Spinal cord (tissue), 10 donors: ENCODE measurements around the gene SPTBN5. TPM values are rescaled to one million over a fixed set of nuclear protein-coding genes. Genes with fewer than 3 reads are reported as not detected.

Experiments used
- DNase-seq, 6 donors: peaks; one replicate each; pipeline versions ENCODE4 v3.0.0 to v3.0.0-alpha.2; 2013 to 2015; ENCODE audit warnings: low spot score in 6 of 6, low read depth in 4 of 6
- H3K27ac ChIP-seq: one replicate; pipeline ENCODE4 v1.5.1; 2013; ENCODE audit warnings: low read depth, low read length, control low read depth
- H3K27me3 ChIP-seq: one replicate; pipeline ENCODE4 v1.6.1; 2013; ENCODE audit warnings: low read length; ENCODE audit not compliant: control insufficient read depth, insufficient read depth
- H3K36me3 ChIP-seq: one replicate; pipeline ENCODE4 v1.6.1; 2013; ENCODE audit warnings: low read length; ENCODE audit not compliant: control insufficient read depth, insufficient read depth
- H3K4me1 ChIP-seq: one replicate; pipeline ENCODE4 v1.6.1; 2013; ENCODE audit warnings: low read length; ENCODE audit not compliant: control insufficient read depth, insufficient read depth
- H3K4me3 ChIP-seq: one replicate; pipeline ENCODE4 v1.5.1; 2013; ENCODE audit warnings: low read depth, low read length, control low read depth
- H3K9me3 ChIP-seq: one replicate; pipeline ENCODE4 v1.6.1; 2013; ENCODE audit warnings: low read length; ENCODE audit not compliant: control insufficient read depth, insufficient read depth
- WGBS: methylation state at CpG from one replicate; pipeline ENCODE4 v1.1.5; 2013; ENCODE audit warnings: missing lambda C conversion rate; ENCODE audit not compliant: insufficient coverage; 5-methylcytosine and 5-hydroxymethylcytosine counted together
- polyA plus RNA-seq, 2 donors: library from polyadenylated mRNA; unstranded; fragments of 120-200 nt; gene quantifications; one replicate each; pipeline ENCODE4 v1.2.1, GENCODE V29; 2013; ENCODE audit not compliant: insufficient read length in 2 of 2
- total RNA-seq, 2 donors: library from RNA; depleted of rRNA in 1 of 2; stranded (reverse); fragments of 120-200 nt in 1 of 2; fragments of >200 nt in 1 of 2; gene quantifications; one replicate each; pipeline versions ENCODE4 v1.2.3 to v1.2.4, GENCODE V29; 2013 to 2014
- donor health status: healthy.

Gene SPTBN5
- total and polyA plus RNA-seq, 4 donors: 0.69 to 4.2 (median 2.5) TPM

GRCh38 chr15:41825145-41825544, 68.7 kb downstream of the SPTBN5 start:
- H3K4me3 ChIP-seq: no peak overlapping the region
- 80% methylated on average over 9 of the region's 10 CpGs for WGBS
- H3K4me1 ChIP-seq: peaks cover 15% of the 10 kb centered on the region
- H3K27me3 ChIP-seq: no peaks in the 10 kb centered on the region
- no peak overlapping the region for H3K27ac ChIP-seq
- peaks cover 69% of the 10 kb centered on the region for H3K36me3 ChIP-seq
- H3K9me3 ChIP-seq: no peaks in the 10 kb centered on the region
- no peak for DNase-seq

DNA sequence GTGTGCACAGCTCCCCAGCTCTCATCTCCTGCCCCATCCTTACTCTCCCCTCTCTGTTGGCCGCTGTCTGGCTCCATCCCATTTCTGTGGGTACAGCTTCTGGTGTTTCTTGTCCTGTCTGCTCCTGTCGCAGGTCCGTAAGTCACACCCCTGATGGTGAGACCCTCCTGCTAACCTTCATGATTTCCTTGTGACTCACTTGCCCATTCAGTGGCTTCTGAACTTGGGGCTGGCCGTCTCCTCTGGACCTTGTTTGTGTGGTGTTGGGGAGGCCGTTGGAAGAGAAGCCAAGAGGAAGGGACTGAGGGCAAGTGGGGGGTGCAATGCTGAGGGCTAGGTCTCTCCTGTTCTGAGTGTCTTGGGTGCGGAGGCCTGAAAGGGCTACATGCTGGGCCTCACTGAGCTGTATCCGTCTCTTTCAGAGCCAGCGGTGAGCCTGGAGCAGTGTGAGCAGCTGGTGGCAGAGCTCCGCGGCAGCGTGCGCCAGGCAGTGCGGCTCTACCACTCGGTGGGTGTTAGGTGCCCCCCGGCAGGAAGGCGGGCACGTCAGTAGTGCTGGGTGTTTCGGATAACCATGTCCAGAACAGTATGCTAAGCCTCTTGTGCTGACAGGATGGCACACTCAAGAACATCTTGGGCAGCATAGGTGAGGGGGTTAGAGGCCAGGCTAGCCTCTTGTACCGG, 69.6 kb downstream of the SPTBN5 start:
- Histone ChIP-seq H3K36me3 (peaks cover 74% of the 10 kb centered on the region), H3K4me3 (no peak overlapping the region), H3K4me1 (peaks cover 7% of the 10 kb centered on the region), H3K9me3 (no peaks in the 10 kb centered on the region), H3K27ac (no peak overlapping the region), H3K27me3 (no peaks in the 10 kb centered on the region)
- 95% methylated on average over 17 of the region's 19 CpGs for WGBS
- DNase-seq: no peak

GRCh38 chr15:41823502-41823901, 70.4 kb downstream of the SPTBN5 start:
- 92% methylated on average over 10 of the region's 11 CpGs for WGBS
- Histone ChIP-seq H3K36me3 (peaks cover 81% of the 10 kb centered on the region), H3K4me1 (peaks cover 7% of the 10 kb centered on the region), H3K9me3 (no peaks in the 10 kb centered on the region), H3K27me3 (no peaks in the 10 kb centered on the region), H3K27ac (no peak overlapping the region), H3K4me3 (no peak overlapping the region)
- DNase-seq: no peak

GRCh38 chr15:41822957-41823356, 70.9 kb downstream of the SPTBN5 start:
- Histone ChIP-seq H3K36me3 (peaks cover 86% of the 10 kb centered on the region), H3K27ac (no peak overlapping the region), H3K9me3 (no peaks in the 10 kb centered on the region), H3K4me3 (no peak overlapping the region), H3K4me1 (peaks cover 7% of the 10 kb centered on the region), H3K27me3 (no peaks in the 10 kb centered on the region)
- WGBS: 80% methylated on average over 6 of the region's 6 CpGs
- DNase-seq: no peak

DNA sequence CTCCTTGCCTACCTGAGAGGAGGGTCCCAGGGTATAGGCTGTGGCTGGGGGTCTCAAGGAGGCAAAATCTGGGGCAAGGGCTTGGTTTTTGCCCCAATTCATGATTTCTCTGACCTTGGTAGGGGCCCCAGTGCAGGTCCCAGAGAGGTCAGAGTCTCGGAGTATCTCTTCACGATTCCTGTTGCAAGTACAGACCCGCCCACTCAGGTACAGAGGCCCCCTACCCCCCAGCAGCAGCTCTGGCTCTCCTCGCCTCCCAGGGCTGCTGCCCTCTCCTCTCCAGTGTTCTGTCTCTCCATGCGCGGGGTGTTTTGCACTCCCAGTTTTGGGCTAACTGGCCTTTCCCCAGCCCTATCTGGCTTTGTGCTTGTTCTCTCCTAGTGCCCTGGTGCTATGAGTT, 71.4 kb downstream of the SPTBN5 start:
- no peaks in the 10 kb centered on the region for H3K27me3 ChIP-seq
- WGBS: 89% methylated on average over 6 of the region's 6 CpGs
- H3K4me1 ChIP-seq: peaks cover 5% of the 10 kb centered on the region
- no peak overlapping the region for H3K4me3 ChIP-seq
- H3K27ac ChIP-seq: no peak overlapping the region
- peaks cover 91% of the 10 kb centered on the region for H3K36me3 ChIP-seq
- no peaks in the 10 kb centered on the region for H3K9me3 ChIP-seq
- no peak for DNase-seq

- no peak overlapping the region for H3K27ac ChIP-seq
- 95% methylated on average over 2 of the region's 4 CpGs for WGBS
- H3K9me3 ChIP-seq: no peaks in the 10 kb centered on the region
- H3K36me3 ChIP-seq: peaks cover 97% of the 10 kb centered on the region
- H3K27me3 ChIP-seq: no peaks in the 10 kb centered on the region
- no peak overlapping the region for H3K4me3 ChIP-seq
- no peaks in the 10 kb centered on the region for H3K4me1 ChIP-seq
- DNase-seq: no peak
Observed at GRCh38 chr15:41821831-41822230, 72.0 kb downstream of the SPTBN5 start.

- Histone ChIP-seq H3K9me3 (no peaks in the 10 kb centered on the region), H3K4me1 (no peaks in the 10 kb centered on the region), H3K36me3 (peaks cover 95% of the 10 kb centered on the region), H3K27me3 (no peaks in the 10 kb centered on the region), H3K4me3 (no peak overlapping the region), H3K27ac (no peak overlapping the region)
- DNase-seq: no peak
- 84% methylated on average over 6 of the region's 6 CpGs for WGBS
Observed at GRCh38 chr15:41820791-41821423, 72.9 kb downstream of the SPTBN5 start.

DNA sequence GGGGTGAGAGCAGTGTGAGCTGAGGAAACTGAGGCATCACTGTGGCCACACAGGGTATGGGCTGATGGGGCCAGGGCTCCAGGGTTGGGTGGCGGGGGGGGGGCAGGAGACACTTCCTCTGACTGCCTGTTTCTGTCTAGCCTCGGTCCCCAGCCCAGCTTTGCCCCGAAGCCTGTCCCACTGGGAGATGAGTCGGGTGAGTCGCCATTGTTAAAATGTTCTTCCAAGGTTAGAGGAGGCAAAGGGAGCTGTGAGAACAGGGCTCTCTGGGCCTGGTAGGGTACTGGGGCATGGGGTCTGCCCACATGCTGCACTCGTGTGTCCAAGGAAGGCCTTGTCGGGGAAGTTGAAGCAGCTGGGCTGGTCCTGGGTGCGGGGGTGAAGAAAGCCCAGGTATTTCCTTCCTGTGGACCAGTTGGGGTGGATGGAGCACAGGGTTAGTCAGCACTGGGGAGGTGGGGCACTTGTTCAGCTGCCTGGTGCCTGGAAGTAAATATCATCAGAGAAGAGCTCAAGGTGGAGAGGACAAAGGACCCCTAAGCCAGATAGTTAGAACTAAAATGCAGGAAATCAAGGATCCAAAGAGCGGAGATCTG, 74.3 kb downstream of the SPTBN5 start:
- H3K27me3 ChIP-seq: no peaks in the 10 kb centered on the region
- H3K4me1 ChIP-seq: no peaks in the 10 kb centered on the region
- H3K36me3 ChIP-seq: peaks cover 94% of the 10 kb centered on the region
- WGBS: 97% methylated on average over 8 of the region's 9 CpGs
- DNase-seq: no peak
- H3K27ac ChIP-seq: no peak overlapping the region
- no peak overlapping the region for H3K4me3 ChIP-seq
- no peaks in the 10 kb centered on the region for H3K9me3 ChIP-seq

DNA sequence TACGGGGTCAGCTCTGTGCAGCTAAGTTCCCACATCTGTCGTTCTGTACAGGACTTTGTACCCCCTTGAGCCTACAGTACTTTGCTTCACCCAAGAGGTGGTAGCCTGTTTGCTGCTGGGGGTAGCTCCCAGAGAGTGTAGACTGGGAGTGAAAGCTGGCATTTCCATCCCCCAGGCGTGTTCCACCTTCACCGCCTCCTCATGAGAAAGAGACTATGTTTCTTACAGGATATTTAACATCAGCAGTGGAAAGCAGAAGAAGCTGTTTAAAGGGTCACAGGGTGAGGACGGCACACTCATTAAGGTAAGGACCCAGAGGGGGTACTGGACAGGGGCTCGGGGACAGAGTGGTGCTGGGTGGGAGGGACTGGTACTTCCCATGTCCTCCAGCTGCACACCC, 76.1 kb downstream of the SPTBN5 start:
- H3K4me1 ChIP-seq: no peaks in the 10 kb centered on the region
- no peak overlapping the region for H3K4me3 ChIP-seq
- peaks cover 89% of the 10 kb centered on the region for H3K36me3 ChIP-seq
- no peak for DNase-seq
- WGBS: 88% methylated on average over 3 of the region's 6 CpGs
- no peak overlapping the region for H3K27ac ChIP-seq
- no peaks in the 10 kb centered on the region for H3K27me3 ChIP-seq
- H3K9me3 ChIP-seq: no peaks in the 10 kb centered on the region

DNA sequence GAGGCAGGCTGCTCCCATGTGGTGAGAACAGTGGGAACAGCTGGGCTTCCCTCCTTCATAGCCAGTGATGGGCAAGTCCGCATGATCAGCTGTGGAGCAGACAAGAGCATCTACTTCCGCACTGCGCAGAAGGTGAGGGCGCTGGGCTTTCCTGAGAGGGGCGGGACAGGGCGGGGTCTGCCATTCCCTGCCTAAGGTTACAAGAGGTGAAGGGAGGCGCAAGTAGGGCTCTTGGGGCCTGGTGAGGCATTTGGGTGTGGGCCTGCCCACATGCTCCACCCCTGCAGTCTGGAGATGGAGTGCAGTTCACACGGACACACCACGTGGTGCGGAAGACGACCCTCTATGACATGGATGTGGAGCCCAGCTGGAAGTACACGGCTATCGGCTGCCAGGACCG, 76.5 kb downstream of the SPTBN5 start:
- no peak for DNase-seq
- Histone ChIP-seq H3K4me3 (no peak overlapping the region), H3K27me3 (no peaks in the 10 kb centered on the region), H3K9me3 (no peaks in the 10 kb centered on the region), H3K36me3 (peaks cover 89% of the 10 kb centered on the region), H3K27ac (no peak overlapping the region), H3K4me1 (no peaks in the 10 kb centered on the region)
- WGBS: 90% methylated on average over 11 of the region's 14 CpGs
